GM18517 (cell line): ENCODE data around the gene SETX.

Experiments used
- ATAC-seq: cut with Tn5 transposase; IDR thresholded peaks from one replicate; pipeline ENCODE4 v1.9.1; 2021; ENCODE audit warnings: mild to moderate bottlenecking, moderate library complexity; ENCODE audit not compliant: unreplicated experiment

The SETX gene

DNA sequence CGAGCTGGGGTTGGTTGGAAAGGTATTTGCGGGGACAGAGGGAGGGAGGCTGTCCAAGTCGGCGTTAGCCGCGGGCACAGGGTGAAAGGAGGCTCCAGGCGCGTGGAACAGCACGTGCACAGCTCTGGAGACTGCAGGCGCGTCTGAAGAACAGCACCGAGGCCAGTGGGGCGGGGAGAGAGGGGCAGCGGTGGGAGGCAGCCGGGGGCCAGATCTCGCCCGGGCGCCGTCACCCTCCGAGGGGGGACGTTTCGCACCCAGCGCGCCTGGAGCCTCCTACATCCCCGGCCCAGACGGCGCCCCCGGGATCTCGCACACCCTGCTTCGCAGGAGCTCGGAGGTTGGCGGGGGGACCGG is 113.3 kb downstream of the SETX start:
- peak; percentile 18 for ATAC-seq

DNA sequence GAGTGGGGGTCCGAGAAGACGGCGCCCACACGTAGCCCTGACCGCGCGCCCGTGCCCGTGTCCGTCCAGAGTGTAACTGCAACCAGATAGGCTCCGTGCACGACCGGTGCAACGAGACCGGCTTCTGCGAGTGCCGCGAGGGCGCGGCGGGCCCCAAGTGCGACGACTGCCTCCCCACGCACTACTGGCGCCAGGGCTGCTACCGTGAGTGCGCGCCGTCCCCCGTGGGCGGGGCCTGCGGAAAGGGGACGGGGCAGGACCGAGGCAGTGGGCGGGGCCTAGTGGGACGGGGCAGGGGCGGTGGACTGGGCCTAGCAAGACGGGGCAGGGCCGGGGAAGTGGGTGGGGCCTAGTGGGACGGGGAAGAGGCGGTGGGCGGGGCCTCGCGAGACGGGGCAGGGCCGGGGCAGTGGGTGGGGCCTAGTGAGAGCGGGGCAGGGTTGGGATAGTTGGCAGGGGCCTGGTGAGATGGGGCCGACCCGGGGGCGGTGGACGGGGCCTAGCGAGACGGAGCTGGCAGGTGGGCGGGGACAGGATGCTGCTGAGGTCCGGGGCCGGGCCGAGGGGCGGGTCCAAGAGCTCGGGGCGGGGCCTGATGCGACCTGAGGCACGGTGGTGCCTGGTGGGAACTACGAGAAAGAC is 113.8 kb downstream of the SETX start:
- peak; percentile 64 for ATAC-seq

DNA sequence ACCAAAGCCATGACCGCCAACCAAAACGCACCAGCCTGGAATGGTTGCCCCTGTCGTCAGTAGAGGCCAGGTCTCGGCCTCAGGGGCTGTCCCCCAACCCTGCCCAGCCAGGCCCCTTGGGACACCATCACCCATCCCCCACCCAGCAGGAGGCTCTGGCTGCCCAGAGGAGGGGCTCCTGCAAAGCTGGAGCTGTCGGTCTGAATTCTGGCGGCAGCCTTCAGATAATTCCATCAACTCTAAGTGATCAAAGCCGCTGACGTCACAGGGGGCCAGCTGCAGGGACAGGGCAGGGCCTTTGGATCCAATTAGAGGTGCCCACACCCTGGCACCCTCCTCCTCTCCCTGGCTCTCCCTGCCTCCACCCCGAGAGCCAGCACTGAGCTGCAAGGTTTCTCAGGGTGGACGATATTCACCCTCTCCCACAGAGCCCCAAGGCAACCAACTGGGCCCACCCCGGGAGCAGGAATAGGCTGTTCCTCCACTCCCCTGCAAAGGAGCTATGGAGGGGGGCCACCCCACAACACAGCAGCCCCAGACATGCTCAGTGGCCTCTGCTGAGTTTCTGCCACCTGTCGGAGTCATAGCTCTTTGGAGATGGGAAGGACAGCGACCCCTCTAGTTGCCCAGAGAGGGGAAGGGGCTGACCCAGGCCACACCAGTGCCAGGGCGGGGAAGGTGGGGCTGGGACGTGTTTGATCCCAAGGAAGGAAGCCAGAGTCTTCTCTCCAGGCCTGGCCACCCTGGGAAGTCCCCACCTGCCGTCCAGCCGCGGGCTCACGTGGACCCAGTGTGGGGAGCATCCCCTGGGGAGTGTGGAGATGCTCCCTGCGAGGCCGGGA is 114.6 kb downstream of the SETX start:
- ATAC-seq, result no peak

DNA sequence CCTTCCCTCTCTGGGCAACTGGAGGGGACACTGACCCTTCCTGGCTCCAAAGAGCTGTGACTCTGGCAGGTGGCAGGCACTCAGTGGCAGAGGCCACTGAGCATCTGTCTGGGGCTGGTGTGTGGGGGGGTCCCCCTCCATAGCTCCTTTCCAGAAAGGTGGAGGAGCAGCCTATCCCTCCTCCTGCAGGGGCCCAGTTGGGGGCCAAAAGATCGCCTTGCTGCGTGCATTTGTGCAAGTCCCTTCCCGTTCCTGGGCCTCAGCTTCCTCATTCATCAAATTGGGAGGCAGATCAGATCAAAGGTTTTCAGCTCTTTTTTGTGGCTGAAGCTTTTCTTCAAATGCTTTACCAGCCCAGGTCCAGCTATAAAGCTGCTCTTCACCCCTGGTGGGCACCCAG is 115.3 kb downstream of the SETX start:
- ATAC-seq, result no peak

- ATAC-seq, result no peak
Observed at GRCh38 chr9:132238992-132239391, 115.8 kb downstream of the SETX start.

GRCh38 chr9:132238026-132238972 is 116.5 kb downstream of the SETX start:
- no peak for ATAC-seq

- no peak for ATAC-seq
Observed at GRCh38 chr9:132237481-132237880, 117.3 kb downstream of the SETX start.

GRCh38 chr9:132236662-132237311 is 118.0 kb downstream of the SETX start:
- ATAC-seq, result no peak

GRCh38 chr9:132235894-132236661 is 118.7 kb downstream of the SETX start:
- no peak for ATAC-seq

DNA sequence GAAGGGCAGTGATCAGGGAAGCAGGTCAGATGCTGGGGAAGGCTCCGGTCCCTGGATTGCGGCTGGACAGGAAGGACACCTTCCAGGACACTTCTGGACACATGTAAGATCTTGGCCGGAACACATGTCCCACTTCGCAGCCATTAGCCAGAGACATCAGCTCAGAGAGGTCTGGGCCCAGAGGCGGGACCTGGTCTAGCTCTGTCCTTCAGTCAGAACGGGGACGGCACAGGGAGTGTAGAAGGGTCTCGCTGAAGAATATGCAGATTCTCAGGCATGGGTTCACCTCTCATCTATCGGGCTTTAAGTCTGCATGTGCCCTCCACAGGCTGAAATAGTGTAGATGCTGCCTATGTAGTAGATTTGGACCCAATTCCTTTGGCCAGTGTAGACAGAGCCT is 119.7 kb downstream of the SETX start:
- ATAC-seq, result no peak

DNA sequence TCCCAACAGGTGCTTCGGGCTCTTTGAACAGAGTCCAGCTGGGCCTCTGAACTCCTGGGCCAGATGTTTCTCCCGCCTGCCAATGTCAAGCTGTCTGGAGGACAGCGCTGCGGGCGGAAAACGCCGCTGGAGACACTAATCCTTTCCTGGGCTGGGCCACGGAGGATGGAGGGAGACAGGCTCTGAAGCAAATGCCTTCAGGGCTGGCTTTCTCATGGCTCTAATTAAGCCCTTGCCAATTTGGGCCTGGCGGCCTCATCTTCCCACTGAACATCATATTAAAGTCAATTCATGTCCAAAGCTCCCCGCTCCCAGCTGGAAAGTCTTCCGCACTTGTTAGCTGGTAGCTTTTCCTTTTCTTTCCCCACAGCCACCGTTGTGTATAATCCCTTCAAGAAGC is 120.3 kb downstream of the SETX start:
- no peak for ATAC-seq

- no peak for ATAC-seq
Observed at GRCh38 chr9:132233138-132233537, 121.6 kb downstream of the SETX start.

DNA sequence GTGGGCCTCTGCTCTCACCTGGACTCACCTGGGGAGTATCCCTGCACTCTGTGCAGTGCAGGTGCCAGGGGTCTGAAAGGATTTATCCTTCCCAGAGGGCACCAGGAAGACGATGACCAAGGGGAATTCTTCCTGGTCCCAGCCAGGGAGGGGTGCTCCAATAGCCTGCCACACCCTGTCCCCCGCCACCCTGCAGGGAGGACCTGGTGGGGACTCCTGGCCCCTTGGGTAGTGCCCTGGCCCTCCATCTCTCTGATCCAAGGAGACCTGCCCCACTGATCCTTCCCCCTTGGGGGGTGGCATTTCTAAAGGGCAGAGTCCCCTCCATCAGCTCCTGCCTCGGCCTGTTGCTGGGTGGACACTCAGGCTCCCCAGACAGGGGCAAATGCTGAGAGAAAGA is 122.3 kb downstream of the SETX start:
- no peak for ATAC-seq

- ATAC-seq, result no peak
Observed at GRCh38 chr9:132231019-132231701, 123.6 kb downstream of the SETX start.

GRCh38 chr9:132230605-132231004 is 124.2 kb downstream of the SETX start:
- no peak for ATAC-seq

GRCh38 chr9:132228062-132228461 is 126.7 kb downstream of the SETX start:
- no peak for ATAC-seq

DNA sequence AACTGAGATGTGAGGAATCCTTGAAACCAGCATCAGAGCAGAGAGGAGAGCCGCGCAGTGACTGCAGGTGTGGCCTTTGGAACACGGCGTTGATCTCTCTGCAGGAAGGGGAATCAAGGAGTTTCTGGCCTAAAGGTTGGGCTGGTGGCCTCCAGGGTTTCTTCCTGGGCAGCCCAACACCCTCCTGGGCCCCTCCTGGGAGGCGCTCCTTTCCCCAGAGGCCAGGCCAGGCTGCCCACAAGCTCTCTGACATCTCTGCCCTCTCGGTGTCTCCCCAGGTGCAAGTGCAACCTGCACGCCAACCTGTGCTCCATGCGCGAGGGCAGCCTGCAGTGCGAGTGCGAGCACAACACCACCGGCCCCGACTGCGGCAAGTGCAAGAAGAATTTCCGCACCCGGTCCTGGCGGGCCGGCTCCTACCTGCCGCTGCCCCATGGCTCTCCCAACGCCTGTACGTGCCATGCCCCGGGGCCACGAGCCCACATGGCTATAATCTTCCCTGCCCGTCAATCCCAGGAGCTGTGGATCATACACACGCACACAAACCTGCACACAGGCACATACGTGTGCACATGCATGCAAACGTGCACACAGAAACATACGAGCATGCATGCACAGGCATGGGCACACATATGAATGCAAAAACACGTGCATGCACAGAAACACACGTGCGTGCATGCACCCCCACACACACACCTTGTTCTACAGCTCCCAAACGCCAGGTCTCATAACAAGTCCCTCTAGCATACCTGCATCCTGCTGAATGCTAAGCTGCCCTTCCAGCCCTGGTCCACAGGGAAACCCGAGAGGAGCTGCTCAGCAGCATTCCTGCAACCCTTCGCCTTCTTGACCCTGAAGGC is 128.0 kb downstream of the SETX start:
- ATAC-seq, result no peak

DNA sequence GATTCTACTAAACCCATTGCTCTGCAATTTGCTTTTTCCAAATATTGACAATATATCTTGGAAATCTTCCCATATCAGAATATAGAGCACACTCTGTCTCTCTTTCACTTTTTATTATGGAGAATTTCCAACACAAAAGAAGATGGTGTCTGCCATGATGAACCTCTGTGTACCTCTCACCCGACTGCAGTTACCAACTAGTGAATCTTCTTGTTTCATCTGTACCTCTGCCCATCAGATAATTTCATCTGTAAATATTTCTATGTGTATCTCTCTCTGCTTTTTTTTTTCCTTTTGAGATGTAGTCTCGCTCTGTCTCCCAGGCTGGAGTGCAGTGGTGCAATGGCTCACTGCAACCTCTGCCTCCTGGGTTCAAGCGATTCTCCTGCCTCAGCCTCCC is 130.1 kb downstream of the SETX start:
- ATAC-seq, result no peak

- ATAC-seq, result no peak
Observed at GRCh38 chr9:132221941-132222340, 132.8 kb downstream of the SETX start.
